GM12878 (cell line): Measurements from ENCODE around the gene FXN. TPM values are rescaled to one million over a fixed set of nuclear protein-coding genes. Genes with fewer than 3 reads are reported as not detected.
"Not testable (repeated sequence)": the region's sequence is repeated elsewhere in the genome, so short reads cannot be mapped to it uniquely, and the experiment has no call there.

Source experiments
- ATAC-seq: fragments of 200-7000 bp; cut with Tn5 transposase; 3 replicates; pipeline ENCODE4 v1.9.1; 2020; ENCODE audit warnings: mild to moderate bottlenecking, moderate library complexity
- BruUV-seq: library from RNA; stranded (reverse); fragments of 400-500 nt; replicated peaks from 2 replicates; lab custom pipeline; 2021; lab: Mats Ljungman, UMichigan
- CTCF ChIA-PET: fragments of 300-600 bp; sonication (Branson Sonifier 250); formaldehyde crosslinking; extraction: SDS; loops from one replicate; lab custom pipeline; 2021; ENCODE audit warnings: inconsistent platforms; lab: Yijun Ruan, JAX
- POLR2A ChIA-PET: fragments of 350-600 bp; formaldehyde crosslinking; extraction: SDS; loops from one replicate; lab custom pipeline; 2021; ENCODE audit warnings: inconsistent platforms; lab: Charles Lee
- RAD21 ChIA-PET: fragments of 300-600 bp; sonication (Branson Sonifier 250); formaldehyde crosslinking; loops from one replicate; lab custom pipeline; 2023; ENCODE audit warnings: antibody characterized with exemption; ENCODE audit not compliant: unreplicated experiment; lab: Charles Lee
- SMC1A ChIA-PET: fragments of 300-600 bp; sonication (Branson Sonifier 250); formaldehyde crosslinking; loops from one replicate; lab custom pipeline; 2023; ENCODE audit not compliant: unreplicated experiment, uncharacterized antibody; lab: Charles Lee
- DNase-seq: peaks from one replicate; pipeline ENCODE4 v3.0.0-alpha.2; 2011; ENCODE audit warnings: low read depth, low spot score
- FAIRE-seq: peaks from 3 replicates; lab custom pipeline; 2011; peaks lifted over from hg19 to GRCh38; lab: Jason Lieb, UNC
- H2AFZ ChIP-seq: 2 replicates; pipeline ENCODE4 v1.6.0; 2011; ENCODE audit warnings: low read depth, low read length, control low read depth; ENCODE audit not compliant: control insufficient read depth
- H3K27ac ChIP-seq: 2 replicates; pipeline ENCODE4 v1.5.1; 2011; ENCODE audit warnings: control low read depth; ENCODE audit not compliant: control insufficient read depth, insufficient read depth
- H3K27me3 ChIP-seq, 2 experiments: replicated peaks in 1 of 2; 2 replicates each; pipeline versions ENCODE4 v1.6.0 to v1.6.1; 2011; ENCODE audit warnings: low read length in 1 of 2; ENCODE audit not compliant: control insufficient read depth in 2 of 2, insufficient read depth in 2 of 2
- H3K36me3 ChIP-seq, 2 experiments: 2 replicates each; pipeline ENCODE4 v1.5.1; 2011; ENCODE audit warnings: low read length in 1 of 2; ENCODE audit not compliant: control insufficient read depth in 2 of 2, insufficient read depth in 2 of 2
- H3K4me1 ChIP-seq: 2 replicates; pipeline ENCODE4 v1.6.1; 2011; ENCODE audit warnings: mild to moderate bottlenecking, low read length, moderate library complexity, mixed read lengths; ENCODE audit not compliant: control insufficient read depth, insufficient read depth
- H3K4me2 ChIP-seq: 2 replicates; pipeline ENCODE4 v1.6.0; 2011; ENCODE audit warnings: control low read depth; ENCODE audit not compliant: control insufficient read depth, insufficient read depth
- H3K4me3 ChIP-seq: fragments of 200-600 bp; sonication (generic); 2 replicates; pipeline ENCODE4 v1.5.1; 2016
- H3K79me2 ChIP-seq: 2 replicates; pipeline ENCODE4 v1.6.0; 2011; ENCODE audit warnings: low read length; ENCODE audit not compliant: control insufficient read depth, insufficient read depth
- H3K9ac ChIP-seq: 2 replicates; pipeline ENCODE4 v1.8.0; 2011; ENCODE audit warnings: low read length, control low read depth, mixed read lengths; ENCODE audit not compliant: control insufficient read depth, insufficient read depth
- H3K9me3 ChIP-seq: replicated peaks from 3 replicates; pipeline ENCODE4 v1.5.1; 2011; ENCODE audit warnings: mild to moderate bottlenecking, low read length; ENCODE audit not compliant: control insufficient read depth, insufficient read depth
- H4K20me1 ChIP-seq: 2 replicates; pipeline ENCODE4 v1.6.0; 2011; ENCODE audit not compliant: control insufficient read depth, insufficient read depth
- PAX5 ChIP-seq: IDR thresholded peaks from 2 replicates; pipeline ENCODE4 v1.6.1; 2011; ENCODE audit warnings: low read depth, low read length, borderline replicate concordance
- REST ChIP-seq: IDR thresholded peaks from 2 replicates; pipeline ENCODE4 v1.6.1; 2012; ENCODE audit warnings: mild to moderate bottlenecking, low read depth, low read length
- WGBS: methylation state at CpG from one replicate; pipeline ENCODE4 v1.1.6; 2016; ENCODE audit warnings: low lambda C conversion rate; ENCODE audit not compliant: insufficient replicate concordance, insufficient coverage; ENCODE audit errors: missing lambda C conversion rate; 5-methylcytosine and 5-hydroxymethylcytosine counted together
- in situ Hi-C: fragments of 300-500 bp; cut with MboI; formaldehyde crosslinking; loops from 9 replicates; pipeline ENCODE4 v1.14.3; 2018; ENCODE audit warnings: mixed read lengths
- intact Hi-C: fragments of 100-400 bp; cut with micrococcal nuclease; formaldehyde crosslinking; loops from one replicate; pipeline ENCODE4 v1.14.2; 2022; ENCODE audit not compliant: unreplicated experiment
- polyA plus RNA-seq, 11 experiments: library from polyadenylated mRNA; depleted of rRNA in 4 of 11; unstranded in 6 of 11; stranded (reverse) in 5 of 11; fragments of >200 nt; fragmentation: Nextera tagmentation in 4 of 11; fragmentation: Illumina TruSeq in 1 of 11; extraction: Ambion mirVana in 4 of 11; extraction: Trizol in 1 of 11; gene quantifications; 1 replicate in 1 of 11; 2 replicates in 10 of 11; pipeline versions ENCODE4 v1.2.1 to v1.2.3, GENCODE V29; 2011 to 2016; ENCODE audit warnings: inconsistent platforms in 2 of 11, missing spikeins in 2 of 11, low read depth in 1 of 11
- total RNA-seq, 4 experiments: library from RNA; depleted of rRNA in 3 of 4; stranded (reverse); fragments of >200 nt in 3 of 4; fragmentation: Illumina TruSeq in 1 of 4; extraction: Trizol in 1 of 4; gene quantifications; 2 replicates each; pipeline versions ENCODE4 v1.2.1 to v1.2.3, GENCODE V29; 2013 to 2021

FXN gene
- total and polyA plus RNA-seq, 10 of the 15 experiments (the other 5 are each of a cell fraction or from before 2014, with no cell fraction given), result 7.3 to 78.0 (median 23.2) TPM

DNA sequence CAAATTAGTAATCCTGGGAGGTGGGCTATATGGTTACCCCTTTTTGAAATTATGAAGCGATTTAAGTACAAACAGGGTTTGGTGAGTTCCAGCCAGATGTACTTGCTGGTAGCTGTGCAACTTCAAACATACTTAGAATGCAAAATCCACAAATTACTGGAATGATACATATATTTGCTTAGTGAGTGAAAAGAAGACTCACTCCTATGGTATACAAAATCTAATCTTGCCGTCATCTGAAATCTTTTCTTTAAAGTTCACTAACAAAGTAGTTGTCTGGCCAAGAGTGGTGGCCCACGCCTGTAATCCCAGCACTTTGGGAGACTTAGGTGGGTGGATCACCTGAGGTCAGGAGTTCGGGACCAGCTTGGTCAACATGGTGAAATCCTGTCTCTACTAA, 73.6 kb downstream of the FXN start (continued):
- TF ChIP-seq REST (no peak), PAX5 (no peak)

DNA sequence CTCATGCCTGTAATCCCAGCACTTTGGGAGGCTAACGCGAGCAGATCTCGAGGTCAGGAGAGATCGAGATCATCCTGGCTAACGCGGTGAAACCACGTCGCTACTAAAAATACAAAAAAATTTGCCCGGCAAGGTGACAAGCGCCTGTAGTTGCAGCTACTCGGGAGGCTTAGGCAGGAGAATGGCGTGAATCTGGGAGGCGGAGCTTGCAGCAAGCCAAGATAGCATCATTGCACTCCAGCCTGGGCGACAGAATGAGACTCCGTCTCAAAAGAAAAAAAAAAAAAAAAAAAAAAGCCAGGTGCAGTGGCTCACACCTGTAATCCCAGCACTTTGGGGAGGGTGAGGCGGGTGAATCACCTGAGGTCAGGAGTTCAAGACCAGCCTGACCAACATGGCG, 77.1 kb downstream of the FXN start:
- H3K4me3 ChIP-seq, DNase-seq, intact Hi-C loops, H3K4me1 ChIP-seq, H3K27ac ChIP-seq, in situ Hi-C loops, H3K4me2 ChIP-seq, BruUV-seq, H3K36me3 ChIP-seq, H3K79me2 ChIP-seq, H3K27me3 ChIP-seq, H2AFZ ChIP-seq, POLR2A ChIA-PET, H4K20me1 ChIP-seq, CTCF ChIA-PET, SMC1A ChIA-PET, ATAC-seq, H3K9ac ChIP-seq, FAIRE-seq, RAD21 ChIA-PET, H3K9me3 ChIP-seq: not testable (repeated sequence)
- WGBS, result 90% methylated on average over 16 of the region's 17 CpGs
